CD4-positive, alpha-beta T cell treated with Interleukin-17A for 4 hours (primary cell): ENCODE data around the gene MARVELD3.
"Not testable (repeated sequence)": the region's sequence is repeated elsewhere in the genome, so short reads cannot be mapped to it uniquely, and the experiment has no call there.

ENCODE experiments used
- DNase-seq: peaks from one replicate; pipeline ENCODE4 v3.0.0-alpha.2; 2020; ENCODE audit warnings: mixed read lengths

The MARVELD3 gene, protein sequence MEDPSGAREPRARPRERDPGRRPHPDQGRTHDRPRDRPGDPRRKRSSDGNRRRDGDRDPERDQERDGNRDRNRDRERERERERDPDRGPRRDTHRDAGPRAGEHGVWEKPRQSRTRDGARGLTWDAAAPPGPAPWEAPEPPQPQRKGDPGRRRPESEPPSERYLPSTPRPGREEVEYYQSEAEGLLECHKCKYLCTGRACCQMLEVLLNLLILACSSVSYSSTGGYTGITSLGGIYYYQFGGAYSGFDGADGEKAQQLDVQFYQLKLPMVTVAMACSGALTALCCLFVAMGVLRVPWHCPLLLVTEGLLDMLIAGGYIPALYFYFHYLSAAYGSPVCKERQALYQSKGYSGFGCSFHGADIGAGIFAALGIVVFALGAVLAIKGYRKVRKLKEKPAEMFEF

DNA sequence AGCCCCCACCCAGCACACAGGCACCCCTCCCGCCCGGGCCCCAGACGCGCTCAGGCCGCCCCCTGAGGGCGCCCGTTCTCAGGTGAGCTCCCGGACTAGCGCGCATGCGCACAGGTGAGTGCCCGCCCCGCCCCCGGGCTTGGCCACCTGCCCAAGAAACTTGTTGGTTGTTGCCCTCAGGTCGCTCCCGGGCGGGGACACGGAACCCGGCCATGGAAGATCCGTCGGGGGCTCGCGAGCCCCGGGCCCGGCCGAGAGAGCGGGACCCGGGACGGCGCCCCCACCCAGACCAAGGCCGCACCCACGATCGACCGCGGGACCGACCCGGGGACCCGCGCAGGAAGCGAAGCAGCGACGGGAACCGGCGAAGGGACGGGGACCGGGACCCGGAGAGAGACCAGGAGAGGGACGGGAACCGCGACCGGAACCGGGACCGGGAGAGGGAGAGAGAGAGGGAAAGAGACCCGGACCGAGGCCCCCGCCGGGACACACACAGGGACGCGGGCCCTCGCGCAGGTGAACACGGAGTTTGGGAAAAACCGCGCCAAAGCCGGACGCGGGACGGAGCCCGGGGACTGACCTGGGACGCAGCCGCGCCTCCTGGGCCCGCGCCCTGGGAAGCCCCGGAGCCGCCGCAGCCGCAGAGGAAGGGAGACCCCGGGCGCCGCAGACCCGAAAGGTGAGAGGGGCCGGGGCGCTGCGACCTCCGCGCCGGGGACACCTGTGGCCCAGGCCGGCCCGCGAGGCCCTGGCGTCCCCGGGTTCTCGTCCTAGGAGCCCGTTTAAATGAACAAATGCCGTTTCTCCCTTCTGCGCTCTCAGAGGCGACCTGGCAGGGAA, at the start of gene MARVELD3:
Gene MARVELD3, plus strand, starts transcription at position 167 of the 840 bp plus-strand sequence. Its CDS starts 46 bp downstream, at position 213.
- DNase-seq = peak; percentile 44

DNA sequence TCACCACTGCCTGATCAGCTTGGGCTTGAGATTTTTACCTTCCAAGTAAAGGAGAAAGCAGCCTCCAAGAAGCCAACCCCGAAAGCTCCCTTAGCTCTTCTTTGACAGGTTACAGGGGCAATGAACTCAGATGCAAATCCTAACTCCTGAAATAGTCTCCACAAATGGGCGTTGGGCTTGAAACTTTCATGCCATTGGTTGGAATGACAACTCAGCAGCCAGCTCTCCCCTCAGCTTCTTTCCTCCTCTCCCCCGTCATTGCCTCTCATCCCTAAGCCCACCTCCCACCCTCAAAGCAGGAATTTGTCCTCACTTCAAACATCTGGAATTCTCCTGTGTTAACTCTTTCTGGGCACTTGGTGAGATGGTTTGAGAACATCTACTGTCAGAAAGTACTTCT, 49.0 kb upstream of the MARVELD3 start, which contains the start of gene TAT:
Gene TAT, minus strand, starts transcription at position 122 of the 400 bp plus-strand sequence. CDS start 677 bp downstream, outside the sequence.
- DNase-seq = no peak

DNA sequence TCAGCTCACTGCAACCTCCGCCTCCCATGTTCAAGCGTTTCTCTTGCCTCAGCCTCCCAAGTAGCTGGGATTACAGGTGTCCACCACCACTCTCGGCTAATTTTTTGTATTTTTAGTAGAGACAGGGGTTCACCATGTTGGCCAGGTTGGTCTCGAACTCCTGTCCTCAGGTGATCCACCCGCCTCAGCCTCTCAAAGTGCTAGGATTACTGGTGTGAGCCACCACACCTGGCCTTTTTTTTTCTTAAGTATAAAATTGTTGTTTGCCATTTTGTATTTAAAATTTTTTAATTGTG, 43.5 kb upstream of the MARVELD3 start:
- DNase-seq = not testable (repeated sequence)

DNA sequence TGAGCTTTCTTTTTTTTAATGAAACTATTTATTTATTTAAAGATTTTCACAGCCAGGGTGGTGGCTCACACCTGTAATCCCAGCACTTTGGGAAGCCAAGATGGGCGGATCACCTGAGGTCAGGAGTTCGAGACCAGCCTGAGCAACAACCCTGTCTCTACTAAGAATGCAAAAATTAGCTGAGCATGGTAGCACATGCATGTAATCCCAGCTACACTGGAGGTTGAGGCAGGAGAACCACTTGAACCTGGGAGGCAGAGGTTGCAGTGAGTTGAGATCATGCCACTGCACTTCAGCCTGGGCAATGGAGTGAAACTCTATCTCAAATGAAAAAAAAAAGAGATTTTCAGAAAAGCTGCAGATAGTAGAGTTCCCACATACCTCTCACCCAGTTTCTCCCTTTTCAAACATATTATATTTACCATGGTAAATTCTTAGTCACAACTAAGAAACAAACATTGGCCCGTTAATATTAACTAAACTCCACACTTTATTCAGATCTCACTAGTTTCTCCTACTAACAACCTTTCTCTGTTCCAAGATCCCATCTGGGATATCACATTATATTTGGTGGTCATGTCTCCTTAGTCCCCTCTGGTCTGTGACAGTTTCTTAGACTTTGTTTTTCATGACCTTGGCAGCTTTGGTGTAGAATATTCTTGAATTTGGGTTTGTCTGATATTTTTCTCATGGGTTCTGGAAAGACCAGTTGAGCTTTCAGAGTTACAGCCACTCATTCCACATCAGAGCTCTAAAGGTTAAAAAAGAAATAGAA, 41.3 kb upstream of the MARVELD3 start:
- DNase-seq = no peak

DNA sequence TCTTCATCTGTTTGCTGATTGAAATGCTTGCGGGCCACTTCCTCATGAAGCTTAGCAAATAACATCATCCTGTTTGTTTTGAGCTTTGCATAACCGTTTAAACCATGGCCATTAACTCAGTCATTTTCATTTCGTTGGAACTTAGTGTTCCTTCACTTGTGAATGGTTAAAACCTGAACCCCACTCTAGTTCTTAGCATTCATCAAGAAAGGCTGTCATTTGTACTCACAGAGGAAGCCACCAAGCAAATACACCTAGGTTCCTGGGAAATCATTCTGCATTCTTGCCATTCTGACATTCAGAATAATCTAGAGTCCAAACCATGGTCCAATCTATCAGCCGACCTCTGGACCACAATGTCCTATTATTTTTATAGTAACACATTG, 40.7 kb upstream of the MARVELD3 start:
- DNase-seq = no peak

DNA sequence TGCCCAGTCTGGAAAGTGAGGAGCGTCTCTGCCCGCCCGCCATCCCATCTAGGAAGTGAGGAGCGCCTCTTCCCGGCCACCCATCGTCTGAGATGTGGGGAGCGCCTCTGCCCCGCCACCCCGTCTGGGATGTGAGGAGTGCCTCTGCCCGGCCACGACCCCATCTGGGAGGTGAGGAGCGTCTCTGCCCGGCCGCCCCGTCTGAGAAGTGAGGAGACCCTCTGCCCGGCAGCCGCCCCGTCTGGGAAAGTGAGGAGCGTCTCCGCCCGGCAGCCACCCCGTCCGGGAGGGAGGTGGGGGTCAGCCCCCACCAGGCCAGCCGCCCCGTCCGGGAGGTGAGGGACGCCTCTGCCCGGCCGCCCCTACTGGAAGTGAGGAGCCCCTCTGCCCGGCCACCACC, 36.6 kb upstream of the MARVELD3 start:
- DNase-seq = not testable (repeated sequence)

DNA sequence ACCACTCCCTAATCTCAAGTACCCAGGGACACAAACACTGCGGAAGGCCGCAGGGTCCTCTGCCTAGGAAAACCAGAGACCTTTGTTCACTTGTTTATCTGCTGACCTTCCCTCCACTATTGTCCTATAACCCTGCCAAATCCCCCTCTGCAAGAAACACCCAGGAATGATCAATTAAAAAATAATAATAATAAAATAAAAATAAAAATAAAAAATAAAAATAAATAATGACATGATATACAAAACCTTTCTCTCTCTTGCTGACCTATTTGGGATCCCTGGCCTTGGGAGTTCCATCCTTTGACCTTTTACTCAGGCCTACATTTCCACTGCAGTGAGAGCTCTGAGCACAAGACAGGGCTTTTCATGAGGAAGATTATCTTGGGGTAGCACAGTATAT, 35.9 kb upstream of the MARVELD3 start:
- not testable (repeated sequence) for DNase-seq

DNA sequence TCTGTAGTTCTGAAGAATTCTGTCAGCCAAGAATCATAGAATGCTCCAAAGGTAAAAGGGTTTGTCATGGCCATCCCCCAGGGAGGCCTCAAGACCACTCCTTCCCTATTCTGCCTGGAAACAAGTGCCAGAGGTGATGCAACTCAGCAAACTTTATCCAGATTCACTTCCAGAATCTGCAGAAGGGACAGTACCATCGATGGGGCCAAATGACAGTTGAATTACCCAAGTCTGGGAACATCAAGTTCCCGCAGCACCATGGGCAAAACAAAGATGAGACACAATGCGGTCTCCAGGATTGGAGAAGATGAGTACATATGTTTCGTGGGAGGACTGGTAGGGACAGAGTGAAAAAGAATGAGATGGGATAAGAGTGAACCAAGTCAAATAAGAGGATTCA, 35.4 kb upstream of the MARVELD3 start:
- no peak for DNase-seq

DNA sequence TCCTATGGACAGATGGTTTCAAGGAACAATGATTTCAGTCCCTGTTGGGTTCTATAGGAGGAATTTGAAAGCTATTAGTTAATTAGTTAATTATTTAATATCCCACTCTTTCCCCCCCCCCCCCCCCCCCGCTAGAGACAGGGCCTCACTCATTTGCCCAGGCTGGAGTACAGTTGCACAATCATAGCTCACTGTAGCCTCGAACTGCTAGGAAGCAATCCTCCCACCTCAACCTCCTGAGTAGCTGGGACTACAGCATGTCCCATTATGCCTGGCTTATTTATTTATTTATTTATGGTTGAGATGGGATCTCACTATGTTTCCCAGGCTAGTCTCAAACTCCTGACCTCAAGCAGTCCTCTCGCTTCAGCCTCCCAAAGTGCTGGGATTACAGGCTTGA, 34.1 kb upstream of the MARVELD3 start:
- DNase-seq = no peak

DNA sequence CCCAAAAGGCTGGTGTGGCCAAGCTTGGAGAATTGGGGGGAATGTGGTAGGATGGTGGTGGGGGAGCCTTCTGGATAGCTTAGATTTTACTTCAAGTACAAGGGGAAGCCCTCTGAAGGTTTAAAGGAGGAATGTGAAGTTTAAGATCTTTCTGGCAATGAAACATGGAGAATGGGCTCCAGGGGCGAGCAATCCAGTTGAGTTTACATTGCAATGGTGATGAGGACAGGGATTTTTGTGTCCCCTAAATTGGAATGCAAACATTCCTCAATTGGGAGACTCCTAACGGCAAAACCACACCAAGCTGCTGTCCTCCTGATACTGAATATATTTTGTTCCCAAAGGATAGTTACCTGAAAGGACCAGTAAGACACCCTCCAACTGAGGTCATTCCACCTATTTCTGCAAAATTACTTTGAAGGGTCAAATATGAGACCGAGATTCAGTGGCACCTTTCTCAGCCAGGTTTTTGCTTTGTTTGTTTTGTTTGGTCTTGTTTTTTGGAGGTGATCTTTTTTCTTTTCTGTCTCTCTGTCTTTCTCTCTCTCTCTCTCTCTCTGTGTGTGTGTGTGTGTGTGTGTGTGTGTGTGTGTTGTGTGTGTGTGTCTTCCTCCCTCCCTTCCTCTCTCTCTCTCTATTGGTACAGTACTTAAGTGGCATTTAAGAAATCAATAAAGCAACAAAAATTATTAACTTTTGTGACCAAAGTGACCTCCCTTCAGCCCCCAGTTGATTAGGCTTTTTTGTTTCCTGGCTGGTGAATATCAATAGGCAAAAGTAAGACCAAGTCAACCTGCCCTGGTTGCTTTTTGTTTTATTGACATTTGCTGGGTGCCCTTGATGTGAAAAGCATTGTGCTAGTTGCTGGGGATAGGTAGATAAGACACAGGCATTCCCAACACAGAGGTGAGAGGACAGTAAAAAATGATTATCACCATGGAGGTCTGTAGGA, 32.7 kb upstream of the MARVELD3 start:
- no peak for DNase-seq

DNA sequence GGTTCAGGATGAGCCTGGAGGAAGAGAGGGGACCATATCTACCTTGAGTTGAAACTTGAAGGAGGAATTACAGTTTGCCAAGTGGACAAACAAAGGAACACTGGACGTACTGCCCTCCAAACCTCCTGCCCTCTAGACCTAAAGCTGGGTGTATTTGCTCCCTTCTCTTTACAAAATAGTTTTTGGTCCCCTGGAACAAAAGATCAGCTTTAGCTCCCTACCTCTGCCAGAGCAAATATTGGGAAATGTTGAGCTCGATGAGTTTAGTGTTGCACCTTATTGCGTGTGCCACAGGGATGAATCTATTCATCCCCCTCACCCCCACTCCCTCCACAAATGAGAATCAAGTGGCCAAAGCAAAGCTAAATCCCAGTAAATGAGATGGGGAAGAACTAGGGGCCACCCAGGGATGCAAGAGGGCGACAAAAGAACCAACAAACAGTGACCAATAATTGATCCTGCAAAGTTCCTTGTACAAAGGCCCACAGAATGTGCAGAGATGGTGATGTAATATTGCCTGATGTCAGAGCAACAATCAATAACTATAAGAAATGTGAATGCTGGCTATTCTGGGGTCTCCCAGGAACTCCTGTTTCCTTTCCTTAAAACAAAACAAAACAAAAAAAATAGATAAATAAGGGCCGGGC, 31.9 kb upstream of the MARVELD3 start:
- no peak for DNase-seq

DNA sequence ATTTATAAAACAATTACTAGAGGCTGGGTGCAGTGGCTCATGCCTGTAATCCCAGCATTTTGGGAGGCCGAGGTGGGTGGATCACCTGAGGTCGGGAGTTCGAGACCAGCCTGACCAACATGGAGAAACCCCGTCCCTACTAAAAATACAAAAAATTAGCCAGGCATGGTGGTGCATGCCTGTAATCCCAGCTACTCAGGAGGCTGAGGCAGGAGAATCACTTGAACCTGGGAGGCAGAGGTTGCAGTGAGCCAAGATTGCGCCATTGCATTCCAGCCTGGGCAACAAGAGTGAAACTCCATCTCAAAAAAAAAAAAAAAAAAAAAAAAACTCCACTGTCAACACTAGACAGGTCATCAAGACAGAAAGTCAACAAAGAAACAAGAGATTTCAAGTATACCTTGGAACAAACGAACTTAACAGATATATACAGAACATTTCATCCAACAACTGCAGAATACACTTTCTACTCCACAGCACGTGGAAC, 30.6 kb upstream of the MARVELD3 start:
- not testable (repeated sequence) for DNase-seq

DNA sequence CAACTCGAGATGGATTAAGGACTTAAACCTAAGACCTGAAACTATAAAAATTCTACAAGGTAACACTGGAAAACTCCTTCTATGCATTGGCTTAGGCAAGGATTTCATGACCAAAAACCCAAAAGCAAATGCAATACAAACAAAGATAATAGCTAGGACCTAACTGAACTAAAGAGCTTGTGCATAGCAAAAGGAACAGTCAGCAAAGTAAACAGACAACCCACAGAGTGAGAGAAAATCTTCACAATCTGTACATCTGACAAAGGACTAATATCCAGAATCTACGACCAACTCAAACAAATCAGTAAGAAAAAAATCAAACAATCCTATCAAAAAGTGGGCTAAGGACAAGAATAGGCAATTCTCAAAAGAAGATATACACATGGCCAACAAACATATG, 27.6 kb upstream of the MARVELD3 start:
- not testable (repeated sequence) for DNase-seq

DNA sequence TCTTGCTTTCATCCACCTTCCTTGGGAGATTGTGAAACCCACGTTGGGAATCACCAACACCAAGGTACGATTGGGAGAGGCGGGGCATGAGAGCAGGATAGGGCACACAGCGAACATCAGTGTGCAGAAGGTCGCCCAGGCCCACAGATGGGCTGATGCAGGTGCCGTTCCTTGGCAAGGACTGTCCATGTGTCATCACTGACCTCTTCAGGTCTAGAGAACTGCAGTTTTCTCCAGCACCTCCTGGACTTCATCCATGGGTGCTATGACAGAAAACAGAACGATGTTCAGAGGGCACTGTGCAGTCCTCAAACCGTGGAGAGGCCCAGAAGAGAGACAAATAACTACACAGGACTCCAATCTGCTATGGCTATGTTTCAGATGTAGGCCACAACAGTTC, 25.2 kb upstream of the MARVELD3 start:
- no peak for DNase-seq

DNA sequence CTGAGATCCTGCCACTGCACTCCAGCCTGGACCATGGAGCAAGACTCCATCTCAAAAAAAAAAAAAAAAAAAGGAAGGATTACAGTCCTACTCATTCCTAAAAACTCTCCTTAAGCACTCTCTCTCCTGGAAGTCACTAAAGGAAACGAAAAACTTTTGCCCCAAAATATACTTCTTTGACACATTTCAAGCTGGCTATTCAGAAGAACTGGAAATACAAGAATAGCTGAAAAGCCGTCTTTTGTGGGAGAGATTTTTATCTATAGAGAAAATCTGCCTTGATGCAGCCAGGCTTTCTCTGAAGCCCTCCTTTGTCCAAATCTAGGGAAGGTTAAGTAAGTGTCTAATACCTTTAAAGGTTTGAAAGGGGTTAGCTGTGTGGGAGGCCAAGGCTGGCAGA, 16.9 kb upstream of the MARVELD3 start:
- no peak for DNase-seq

DNA sequence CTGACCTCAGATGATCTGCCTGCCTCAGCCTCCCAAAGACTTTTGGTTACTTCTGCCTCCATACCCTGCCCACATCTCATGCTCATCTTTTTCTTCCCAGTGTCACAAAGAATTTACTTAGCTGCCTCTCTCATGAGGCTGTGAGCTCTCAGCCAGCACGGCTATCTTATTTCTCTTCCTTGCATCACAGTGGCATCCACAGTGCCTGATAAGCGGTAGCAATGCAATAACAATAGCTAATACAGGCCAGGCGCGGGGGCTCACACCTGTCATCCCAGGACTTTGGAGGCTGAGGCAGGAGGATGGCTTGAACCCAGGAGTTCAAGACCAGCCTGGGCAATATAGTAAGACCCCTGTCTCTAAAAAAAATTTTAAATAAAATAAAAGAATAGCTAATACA, 15.5 kb upstream of the MARVELD3 start:
- DNase-seq = no peak

DNA sequence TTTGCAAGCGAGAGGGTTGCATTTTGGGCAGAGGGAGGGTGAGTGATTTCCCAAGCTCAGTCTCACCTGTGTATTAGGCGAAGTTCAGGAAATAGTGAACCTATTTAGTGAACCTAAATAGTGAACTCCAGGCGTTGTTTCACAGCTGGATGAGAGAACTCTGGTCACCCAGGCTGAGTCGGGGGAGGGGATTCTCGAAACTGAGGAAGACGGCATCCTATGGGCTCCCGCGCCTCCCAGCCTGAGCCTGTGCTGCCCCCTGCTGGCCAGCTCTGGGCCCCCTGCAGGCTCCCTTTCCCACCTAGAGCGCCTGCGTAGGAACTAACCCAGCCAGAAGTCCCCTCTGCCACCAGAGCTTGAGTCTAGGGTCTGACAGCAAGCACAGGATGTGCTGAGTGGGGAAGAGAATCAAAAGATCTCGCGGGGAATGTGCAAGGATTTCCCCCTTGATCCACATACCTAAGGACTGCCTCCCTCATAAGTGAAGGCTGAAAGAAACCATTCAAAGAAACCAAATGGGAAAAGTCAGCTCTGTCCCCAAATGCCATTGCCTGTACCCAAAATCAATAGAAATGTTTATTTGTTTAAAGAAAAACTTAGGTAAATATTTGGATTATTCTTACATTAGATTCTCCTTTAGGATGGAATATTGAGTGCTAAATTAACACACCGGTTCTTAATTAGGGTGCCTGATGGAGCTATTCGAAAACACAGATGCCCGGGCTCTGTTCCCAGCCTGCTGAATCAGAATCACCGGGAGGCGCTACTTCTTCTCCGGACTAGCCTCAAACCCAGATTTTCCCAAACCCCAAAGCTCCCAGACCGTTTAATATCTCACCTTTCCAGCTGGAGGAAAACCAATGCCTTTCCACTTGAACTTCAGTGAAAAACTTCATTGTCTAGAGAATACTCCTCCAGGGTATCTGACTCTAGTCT, 14.8 kb upstream of the MARVELD3 start:
- DNase-seq = peak; percentile 85

DNA sequence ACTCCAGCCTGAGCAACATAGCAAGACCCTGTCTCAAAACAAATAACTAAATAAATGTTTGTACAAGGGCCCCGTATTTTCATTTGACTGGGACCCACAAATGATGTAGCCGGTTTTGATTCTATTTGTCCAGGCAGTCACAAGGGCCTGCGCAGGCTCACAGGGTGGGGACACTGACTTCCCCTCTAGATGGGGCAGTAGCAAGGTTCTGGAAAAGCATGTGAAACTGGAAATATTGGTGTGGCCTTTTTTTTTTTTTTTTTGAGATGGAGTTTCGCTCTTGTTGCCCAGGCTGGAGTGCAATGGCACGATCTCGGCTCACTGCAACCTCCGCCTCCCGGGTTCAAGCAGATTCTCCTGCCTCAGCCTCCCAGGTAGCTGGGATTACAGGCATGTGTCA, 11.0 kb upstream of the MARVELD3 start:
- not testable (repeated sequence) for DNase-seq

DNA sequence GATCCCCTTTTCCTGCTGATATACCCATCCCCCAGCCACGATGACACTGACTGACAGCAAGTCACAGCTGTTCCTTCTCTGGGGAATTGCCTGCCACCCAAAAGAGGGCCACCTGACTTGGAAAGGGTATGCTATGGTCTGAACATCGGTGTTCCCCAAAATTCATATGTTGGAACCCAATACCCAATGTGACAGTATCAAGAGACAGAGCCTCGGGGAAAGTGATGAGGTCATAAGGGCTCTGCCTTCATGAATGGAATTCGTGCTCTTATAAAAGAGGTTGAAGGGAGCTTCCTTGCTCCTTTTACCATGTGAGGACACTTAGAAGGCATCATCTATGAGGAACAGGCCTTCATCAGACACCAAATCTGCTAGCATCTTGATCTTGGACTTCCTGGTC, 7.6 kb upstream of the MARVELD3 start:
- no peak for DNase-seq

DNA sequence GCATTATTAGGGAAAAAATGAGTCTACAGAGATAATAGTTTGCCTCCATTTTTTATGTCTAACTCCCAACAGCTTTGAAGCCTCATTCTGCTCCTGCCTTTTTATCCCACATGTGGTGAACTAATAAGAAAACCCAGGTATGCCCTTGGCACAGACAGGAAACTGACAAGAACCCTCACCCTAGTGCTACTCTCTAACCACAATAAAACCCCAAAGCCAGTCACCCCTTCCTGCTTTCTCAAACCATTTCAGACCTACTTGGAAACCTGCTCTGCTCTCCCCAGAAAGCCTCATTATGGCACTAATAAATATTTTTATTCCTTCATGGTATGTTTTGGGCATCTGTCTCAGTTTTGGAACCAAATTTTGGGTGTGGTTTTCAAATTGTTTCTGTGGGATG, 3.9 kb upstream of the MARVELD3 start:
- no peak for DNase-seq
